H9 (cell line): ENCODE results near the gene ITPR1. TPM values are rescaled to one million over a fixed set of nuclear protein-coding genes. Genes with fewer than 3 reads are reported as not detected.

ENCODE experiments used
- DNase-seq: peaks from one replicate; pipeline ENCODE4 v3.0.0-alpha.2; 2017
- H2AFZ ChIP-seq: one replicate; pipeline ENCODE4 v1.6.1; 2013; ENCODE audit warnings: mild to moderate bottlenecking, low read length, control low read depth, moderate library complexity
- H2AK5ac ChIP-seq: 2 replicates; pipeline ENCODE4 v1.6.1; 2013; ENCODE audit warnings: low read length, control low read depth, mixed read lengths; ENCODE audit not compliant: insufficient read length
- H2BK120ac ChIP-seq: one replicate; pipeline ENCODE4 v1.6.1; 2013; ENCODE audit warnings: low read depth, mild to moderate bottlenecking, low read length, control low read depth, inconsistent platforms; ENCODE audit not compliant: poor library complexity, severe bottlenecking
- H2BK12ac ChIP-seq: 2 replicates; pipeline ENCODE4 v1.6.1; 2013; ENCODE audit warnings: low read length, control low read depth, mixed read lengths, low read depth; ENCODE audit not compliant: insufficient read length
- H2BK15ac ChIP-seq: 2 replicates; pipeline ENCODE4 v1.6.1; 2013; ENCODE audit warnings: low read depth, low read length, control low read depth
- H2BK20ac ChIP-seq: one replicate; pipeline ENCODE4 v1.6.1; 2013; ENCODE audit warnings: low read depth, mild to moderate bottlenecking, low read length, control low read depth, inconsistent platforms; ENCODE audit not compliant: poor library complexity, severe bottlenecking
- H2BK5ac ChIP-seq: 2 replicates; pipeline ENCODE4 v1.6.1; 2013; ENCODE audit warnings: low read length, control low read depth, mixed read lengths; ENCODE audit not compliant: insufficient read length
- H3K14ac ChIP-seq: 2 replicates; pipeline ENCODE4 v1.6.1; 2013; ENCODE audit warnings: low read length, control low read depth; ENCODE audit not compliant: insufficient read depth
- H3K18ac ChIP-seq: 2 replicates; pipeline ENCODE4 v1.6.1; 2013; ENCODE audit warnings: low read depth, mild to moderate bottlenecking, mixed read lengths, low read length, control low read depth; ENCODE audit not compliant: insufficient read length
- H3K23ac ChIP-seq: 2 replicates; pipeline ENCODE4 v1.6.1; 2013; ENCODE audit warnings: low read length, control low read depth, mixed read lengths, low read depth; ENCODE audit not compliant: insufficient read length
- H3K23me2 ChIP-seq: 2 replicates; pipeline ENCODE4 v1.6.1; 2013; ENCODE audit warnings: low read depth, mild to moderate bottlenecking, mixed read lengths, low read length, control low read depth; ENCODE audit not compliant: insufficient read length, poor library complexity, severe bottlenecking
- H3K27ac ChIP-seq: 2 replicates; pipeline ENCODE4 v1.5.1; 2013; ENCODE audit warnings: low read length, control low read depth, mixed read lengths, low read depth; ENCODE audit not compliant: insufficient read length
- H3K27me3 ChIP-seq: 2 replicates; pipeline ENCODE4 v1.6.1; 2013; ENCODE audit warnings: low read length, control low read depth, inconsistent platforms; ENCODE audit not compliant: insufficient read depth
- H3K4ac ChIP-seq: 2 replicates; pipeline ENCODE4 v1.6.1; 2013; ENCODE audit warnings: low read depth, mild to moderate bottlenecking, control low read depth, inconsistent platforms, low read length, moderate library complexity
- H3K4me1 ChIP-seq: 2 replicates; pipeline ENCODE4 v1.6.1; 2013; ENCODE audit warnings: low read length, control low read depth, inconsistent platforms; ENCODE audit not compliant: insufficient read depth
- H3K4me2 ChIP-seq: 2 replicates; pipeline ENCODE4 v1.6.1; 2013; ENCODE audit warnings: low read length, control low read depth, mixed read lengths; ENCODE audit not compliant: insufficient read length, insufficient read depth
- H3K56ac ChIP-seq: 2 replicates; pipeline ENCODE4 v1.6.1; 2013; ENCODE audit warnings: low read depth, mild to moderate bottlenecking, mixed read lengths, low read length, control low read depth; ENCODE audit not compliant: insufficient read length
- H3K79me1 ChIP-seq: 2 replicates; pipeline ENCODE4 v1.6.1; 2013; ENCODE audit warnings: low read depth, mild to moderate bottlenecking, moderate library complexity, low read length, control low read depth, inconsistent platforms; ENCODE audit not compliant: insufficient read depth, poor library complexity, severe bottlenecking
- H3K79me2 ChIP-seq: 2 replicates; pipeline ENCODE4 v1.6.1; 2013; ENCODE audit warnings: low read length, control low read depth, inconsistent platforms; ENCODE audit not compliant: insufficient read depth
- H3K9ac ChIP-seq: 2 replicates; pipeline ENCODE4 v1.6.1; 2013; ENCODE audit warnings: low read length, control low read depth, mixed read lengths; ENCODE audit not compliant: insufficient read length; ENCODE audit errors: extremely low read depth
- H3K9me3 ChIP-seq: one replicate; pipeline ENCODE4 v1.6.1; 2013; ENCODE audit warnings: low read depth, low read length, inconsistent platforms; ENCODE audit not compliant: control insufficient read depth
- H3T11ph ChIP-seq: one replicate; pipeline ENCODE4 v1.6.1; 2013; ENCODE audit warnings: mild to moderate bottlenecking, low read length, control low read depth, inconsistent platforms
- H4K20me1 ChIP-seq: one replicate; pipeline ENCODE4 v1.6.1; 2013; ENCODE audit not compliant: control insufficient read depth, insufficient read length, insufficient read depth
- H4K5ac ChIP-seq: 2 replicates; pipeline ENCODE4 v1.6.1; 2013; ENCODE audit warnings: low read depth, mild to moderate bottlenecking, mixed read lengths, low read length, control low read depth; ENCODE audit not compliant: insufficient read length
- H4K8ac ChIP-seq: replicated peaks from 2 replicates; pipeline ENCODE4 v1.6.1; 2013; ENCODE audit warnings: low read length, control low read depth, mixed read lengths, low read depth; ENCODE audit not compliant: insufficient read length
- H4K91ac ChIP-seq: 2 replicates; pipeline ENCODE4 v1.6.1; 2013; ENCODE audit warnings: low read depth, mild to moderate bottlenecking, moderate library complexity, mixed read lengths, low read length, control low read depth; ENCODE audit not compliant: insufficient read length
- H3K27ac Mint-ChIP-seq, 3 experiments: 2 replicates in 2 of 3; 3 replicates in 1 of 3; pipeline ENCODE4 v1.8.0; 2020 to 2021; ENCODE audit warnings: mixed read lengths in 3 of 3, mild to moderate bottlenecking in 1 of 3, moderate library complexity in 1 of 3
- H3K27me3 Mint-ChIP-seq: 2 replicates; pipeline ENCODE4 v1.8.0; 2021; ENCODE audit warnings: low read depth, mild to moderate bottlenecking, moderate library complexity, mixed read lengths
- H3K36me3 Mint-ChIP-seq, 3 experiments: 2 replicates in 2 of 3; 3 replicates in 1 of 3; pipeline ENCODE4 v1.8.0; 2020 to 2021; ENCODE audit warnings: low read depth in 3 of 3, mixed read lengths in 3 of 3; ENCODE audit not compliant: insufficient read depth in 1 of 3
- H3K4me1 Mint-ChIP-seq, 2 experiments: 2 replicates each; pipeline ENCODE4 v1.8.0; 2020; ENCODE audit warnings: mixed read lengths in 2 of 2
- H3K4me3 Mint-ChIP-seq, 2 experiments: 2 replicates in 1 of 2; 3 replicates in 1 of 2; pipeline ENCODE4 v1.8.0; 2020 to 2021; ENCODE audit warnings: mild to moderate bottlenecking in 2 of 2, mixed read lengths in 2 of 2, moderate library complexity in 1 of 2
- H3K9me3 Mint-ChIP-seq, 2 experiments: 2 replicates in 1 of 2; 3 replicates in 1 of 2; pipeline ENCODE4 v1.8.0; 2020; ENCODE audit warnings: mild to moderate bottlenecking in 2 of 2, mixed read lengths in 2 of 2, moderate library complexity in 1 of 2
- CTCF ChIP-seq: fragments of 200-600 bp; sonication (generic); conservative IDR thresholded peaks from 3 replicates; pipeline ENCODE4 v1.8.0; 2021; ENCODE audit warnings: antibody characterized with exemption, mild to moderate bottlenecking
- WGBS: extraction: QIAGEN DNeasy Blood & Tissue Kit; methylation state at CpG from one replicate; pipeline ENCODE4 v1.1.7; 2013; ENCODE audit warnings: missing lambda C conversion rate, low lambda C conversion rate, mixed read lengths; ENCODE audit not compliant: insufficient read length; ENCODE audit errors: extremely low coverage; 5-methylcytosine and 5-hydroxymethylcytosine counted together
- total RNA-seq: library from RNA; stranded (reverse); gene quantifications from 2 replicates; pipeline ENCODE4 v1.2.1, GENCODE V29; 2021

The ITPR1 gene
- total RNA-seq, 1 experiment from 2014 or later = 4.2 TPM

- Histone ChIP-seq H2BK12ac (no peak overlapping the region), H4K5ac (no peak overlapping the region), H3K4me1 (peaks cover 3% of the 10 kb centered on the region; the same call in 1 of the 2 replicates), H2AK5ac (no peak overlapping the region), H3K14ac (no peak overlapping the region), H4K91ac (no peak overlapping the region), H3K4me2 (no peak overlapping the region), H4K8ac (no peak overlapping the region), H2AFZ (no peak overlapping the region), H3K4ac (no peak overlapping the region), H2BK20ac (no peak overlapping the region), H3K23me2 (no peaks in the 10 kb centered on the region), H3K79me2 (no peaks in the 10 kb centered on the region), H3K9ac (no peak overlapping the region), H3K23ac (no peak overlapping the region), H3K27me3 (no peaks in the 10 kb centered on the region), H2BK5ac (no peak overlapping the region), H3K27ac (no peak overlapping the region), H3K56ac (no peak overlapping the region), H3K18ac (no peak overlapping the region), H4K20me1 (no peaks in the 10 kb centered on the region), H3T11ph (no peak overlapping the region), H3K9me3 (no peaks in the 10 kb centered on the region), H3K79me1 (no peaks in the 10 kb centered on the region), H2BK15ac (no peak overlapping the region), H2BK120ac (no peak overlapping the region)
- Mint-ChIP-seq H3K27ac (no peak overlapping the region), H3K9me3 (no peaks in the 10 kb centered on the region), H3K27me3 (no peaks in the 10 kb centered on the region; the same call in 1 of the 2 replicates), H3K36me3 (0 out of 7 replicates have a peak, but pooled peaks cover 0 to 2% (median 0%) of the 10 kb centered on the region in 3 experiments), H3K4me1 (peaks cover 13% of the 10 kb centered on the region in 2 experiments), H3K4me3 (no peak overlapping the region)
- no peak for DNase-seq
- TF ChIP-seq CTCF = no peak
- WGBS = no CpG with 5 or more reads among the region's 13 CpGs
Measured at GRCh38 chr3:4656626-4657328, 163.6 kb downstream of the ITPR1 start.
